Mesenteric fat pad (tissue), 1 donor: ENCODE data around the gene RBBP8NL. TPM values are rescaled to one million over a fixed set of nuclear protein-coding genes. Genes with fewer than 3 reads are reported as not detected.
"Not testable (repeated sequence)": the region's sequence is repeated elsewhere in the genome, so short reads cannot be mapped to it uniquely, and the experiment has no call there.

Experiments used
- DNase-seq: peaks from one replicate; pipeline ENCODE4 v3.0.0-alpha.2; 2020; ENCODE audit warnings: low spot score
- total RNA-seq: library from RNA; stranded (reverse); fragmentation: NEBNext Ultra II Directional; extraction: Animal tissue kit (Norgen Biotek cat#: 25700); gene quantifications from one replicate; pipeline ENCODE4 v1.2.1, GENCODE V29; 2021
- donor health status: DM: yes; HTN: yes; CAD: no.

RBBP8NL gene
- total RNA-seq, 1 donor from 2014 or later, result not detected

DNA sequence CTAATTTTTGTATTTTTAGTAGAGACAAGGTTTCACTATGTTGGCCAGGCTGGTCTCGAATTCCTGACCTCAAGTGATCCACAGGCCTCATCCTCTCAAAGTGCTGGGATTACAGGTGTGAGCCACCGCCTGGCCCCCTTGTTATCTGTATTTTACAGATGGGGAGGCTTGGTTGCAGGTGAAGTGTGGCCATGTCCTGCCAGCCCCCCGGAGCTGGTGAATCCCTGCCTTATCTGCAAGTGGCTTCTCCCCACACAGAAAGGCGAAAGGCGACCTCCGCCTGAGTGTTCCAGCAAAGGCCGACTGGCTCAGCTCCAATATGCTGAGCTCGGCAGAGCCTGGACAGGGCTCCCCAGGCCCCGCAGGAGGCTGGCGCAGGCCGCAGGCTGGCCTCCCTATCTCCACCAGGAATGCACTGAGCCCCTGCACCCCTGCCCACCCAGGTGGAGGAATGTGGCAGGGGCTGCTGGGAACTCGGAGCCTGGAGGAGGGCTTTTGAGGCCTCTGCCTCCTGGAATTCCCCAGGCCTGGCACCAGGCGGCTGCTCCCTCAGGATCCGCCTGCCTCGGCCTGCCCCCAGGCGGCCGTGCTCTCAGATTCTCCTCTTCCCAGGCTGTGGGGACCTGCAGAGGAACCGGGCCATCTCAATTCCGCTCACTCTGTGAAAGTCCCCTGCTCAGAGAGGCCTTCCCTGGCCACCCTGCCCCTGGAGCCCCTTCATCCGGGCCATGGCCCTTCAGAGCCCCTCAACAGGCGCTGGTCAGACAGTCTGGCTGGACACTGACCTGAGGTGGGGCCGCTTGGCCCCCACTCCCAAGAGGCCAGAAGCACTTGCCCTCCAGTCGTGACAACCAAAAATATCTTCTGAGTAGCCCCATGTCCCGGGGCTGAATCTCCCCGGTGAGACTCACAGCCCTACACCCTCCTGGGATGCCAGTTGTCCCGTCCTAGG, 51.0 kb downstream of the RBBP8NL start:
- no peak for DNase-seq

DNA sequence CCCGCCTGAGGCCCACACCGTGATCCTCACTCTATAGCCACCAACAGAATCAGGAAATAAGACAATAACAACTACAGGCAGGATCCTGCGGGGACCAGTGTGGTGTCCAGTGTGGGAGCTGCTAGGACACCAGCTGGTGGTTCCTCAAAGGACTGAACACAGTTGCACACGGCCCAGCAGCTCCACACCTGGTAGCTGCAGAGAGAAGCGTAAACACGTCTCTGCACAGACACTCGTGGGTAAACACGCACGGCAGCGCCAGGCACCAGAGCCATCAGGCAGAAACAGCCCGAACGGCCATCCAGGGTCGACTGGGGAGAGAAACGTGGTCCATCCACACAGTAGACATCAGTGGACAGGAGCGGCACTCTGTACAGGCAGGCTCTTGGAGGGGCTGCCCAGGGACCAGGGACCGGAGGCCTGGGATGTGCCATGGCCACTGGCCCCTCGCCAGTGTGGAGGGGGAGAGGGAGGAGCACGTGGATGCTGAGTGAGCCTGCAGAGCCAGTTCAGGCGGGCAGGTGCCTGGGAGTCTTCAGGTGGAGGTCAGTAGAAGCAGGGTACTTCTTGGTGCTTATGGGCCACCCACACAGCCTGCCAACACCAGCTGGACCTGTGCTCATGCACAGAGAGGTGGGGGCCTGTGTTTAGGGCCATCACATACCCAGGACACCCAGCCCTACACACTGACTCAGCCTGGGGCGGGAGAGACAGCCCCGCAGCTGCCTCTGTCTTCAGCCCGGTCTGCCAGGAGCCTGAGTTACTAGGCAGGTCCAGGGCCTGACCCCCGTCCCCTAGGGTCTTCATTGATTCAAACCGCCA, 52.8 kb downstream of the RBBP8NL start:
- DNase-seq, result no peak

DNA sequence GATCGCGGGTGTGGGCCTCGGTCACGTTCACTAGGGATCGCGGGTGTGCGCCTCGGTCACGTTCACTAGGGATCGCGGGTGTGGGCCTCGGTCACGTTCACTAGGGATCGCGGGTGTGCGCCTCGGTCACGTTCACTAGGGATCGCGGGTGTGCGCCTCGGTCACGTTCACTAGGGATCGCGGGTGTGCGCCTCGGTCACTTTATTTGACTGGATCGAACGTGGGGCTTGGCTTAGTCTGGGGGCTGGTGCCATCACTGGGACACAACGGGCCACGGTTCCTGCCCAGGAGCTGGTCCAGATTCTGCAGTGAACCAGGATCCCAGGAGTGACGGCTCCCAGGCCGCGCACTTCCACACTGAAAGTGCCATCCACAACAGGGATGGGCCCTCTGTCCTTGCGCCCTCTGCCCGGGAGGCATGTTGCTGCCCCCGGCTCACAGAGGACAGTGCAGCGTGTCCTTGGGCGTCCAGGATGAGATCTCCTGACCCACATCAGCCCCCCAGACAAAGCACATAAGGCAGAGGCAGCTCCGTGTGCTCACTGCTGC, 53.6 kb downstream of the RBBP8NL start:
- DNase-seq, result not testable (repeated sequence)

DNA sequence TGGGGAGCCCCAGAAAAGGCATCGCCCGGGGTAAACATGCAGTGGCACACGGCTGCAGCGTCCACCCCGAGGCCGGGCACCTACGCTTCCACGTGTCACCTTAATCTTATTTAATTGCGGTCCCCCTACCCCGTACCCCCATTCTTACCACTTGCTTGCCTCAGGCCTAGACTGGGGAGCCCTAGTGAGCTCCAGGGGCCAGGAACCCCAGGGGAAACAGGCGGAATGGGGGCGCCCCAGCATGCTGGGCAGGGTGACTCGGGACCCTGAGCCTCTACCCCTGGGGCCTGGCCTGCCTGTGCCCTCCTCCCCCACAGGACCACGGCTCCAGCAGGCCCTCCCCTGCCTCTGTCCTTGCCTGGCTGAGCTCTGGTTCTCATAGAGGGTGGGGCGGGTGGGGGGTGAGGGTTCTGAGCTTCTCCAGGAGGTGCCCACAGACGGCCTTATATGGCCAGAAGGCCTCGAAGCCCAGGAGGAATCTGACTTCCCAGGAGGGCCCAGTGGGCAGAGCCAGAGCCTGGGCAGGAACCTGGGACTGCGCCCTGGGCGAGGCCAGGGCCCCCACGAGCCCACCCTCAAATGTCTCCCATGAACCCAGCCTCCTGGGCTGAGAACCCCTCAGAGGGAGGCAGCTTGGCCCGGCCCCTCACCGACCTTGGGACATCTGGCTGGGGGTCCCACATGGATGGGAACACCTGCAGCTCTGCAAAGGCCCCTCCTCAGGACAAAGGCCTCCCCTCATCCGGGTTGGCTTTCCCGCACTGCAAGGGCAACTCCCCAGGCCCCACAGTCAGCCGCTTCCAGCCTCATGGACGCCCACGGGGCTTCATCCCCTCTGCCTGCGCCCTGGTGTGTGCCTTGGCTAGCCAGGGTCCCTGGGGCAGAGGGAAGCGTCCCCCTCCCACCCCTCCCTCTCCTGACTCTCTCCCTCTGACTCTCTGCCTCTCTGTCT, 55.0 kb downstream of the RBBP8NL start:
- DNase-seq, result no peak

DNA sequence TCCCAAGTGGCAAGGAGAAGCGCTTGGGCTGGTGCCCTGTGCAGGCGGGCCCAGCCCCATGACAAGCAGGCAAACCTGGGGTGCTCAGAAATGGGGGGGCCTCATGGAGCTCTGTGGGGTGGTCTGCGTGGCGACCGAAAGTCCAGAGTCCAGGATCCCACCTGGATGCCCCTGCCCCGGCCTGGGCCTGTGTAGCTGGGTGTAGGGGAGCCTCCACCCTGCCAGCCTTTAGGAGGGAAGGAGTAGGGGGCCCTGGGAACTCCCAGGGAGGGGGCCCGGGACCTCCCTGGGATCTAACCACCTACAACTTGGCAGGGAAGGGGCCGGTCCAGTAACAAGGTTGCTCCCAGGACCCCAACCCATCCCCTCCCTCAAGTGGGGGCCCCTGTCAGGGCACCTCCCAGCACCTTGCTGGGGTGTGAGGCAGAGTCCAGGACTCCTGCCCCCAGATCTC, 55.7 kb downstream of the RBBP8NL start:
- no peak for DNase-seq

DNA sequence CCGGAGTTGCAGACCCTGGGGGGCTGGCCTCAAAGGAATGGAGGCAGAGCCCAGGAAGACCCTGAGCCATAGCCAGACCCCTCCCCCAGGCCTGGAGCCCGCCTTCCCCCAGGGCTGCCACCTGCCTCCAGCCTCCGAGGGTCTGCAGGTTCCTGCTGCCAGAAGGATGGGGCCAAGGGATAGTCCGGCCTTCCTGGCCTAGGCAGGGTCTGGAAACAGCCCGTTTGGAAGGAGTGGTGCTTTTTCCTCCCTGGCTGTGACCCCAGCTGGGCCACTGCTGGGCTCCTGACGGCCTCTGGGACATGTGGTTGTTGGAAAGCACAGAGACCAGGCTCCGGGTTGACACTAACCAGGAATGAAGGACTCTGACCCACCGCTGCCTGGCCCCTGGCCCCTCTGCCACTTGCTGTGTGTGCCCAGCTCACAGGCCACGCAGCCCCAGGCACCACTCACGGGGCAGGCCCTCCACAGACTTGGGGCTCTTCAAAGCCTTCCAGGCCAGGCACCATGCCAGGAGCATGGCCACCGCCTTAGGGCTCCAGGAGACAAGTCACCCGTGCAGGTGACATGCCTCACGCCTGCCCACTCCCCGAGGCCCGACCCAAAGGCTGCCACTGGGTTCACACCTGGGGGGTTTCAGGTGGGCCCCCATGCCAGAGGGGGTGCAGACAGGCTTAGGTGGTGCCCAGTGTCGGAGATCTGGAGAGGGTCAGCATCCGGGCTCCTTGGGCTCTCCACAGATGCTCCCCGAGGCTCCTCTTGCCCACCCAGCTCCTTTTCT, 56.3 kb downstream of the RBBP8NL start:
- DNase-seq, result no peak

DNA sequence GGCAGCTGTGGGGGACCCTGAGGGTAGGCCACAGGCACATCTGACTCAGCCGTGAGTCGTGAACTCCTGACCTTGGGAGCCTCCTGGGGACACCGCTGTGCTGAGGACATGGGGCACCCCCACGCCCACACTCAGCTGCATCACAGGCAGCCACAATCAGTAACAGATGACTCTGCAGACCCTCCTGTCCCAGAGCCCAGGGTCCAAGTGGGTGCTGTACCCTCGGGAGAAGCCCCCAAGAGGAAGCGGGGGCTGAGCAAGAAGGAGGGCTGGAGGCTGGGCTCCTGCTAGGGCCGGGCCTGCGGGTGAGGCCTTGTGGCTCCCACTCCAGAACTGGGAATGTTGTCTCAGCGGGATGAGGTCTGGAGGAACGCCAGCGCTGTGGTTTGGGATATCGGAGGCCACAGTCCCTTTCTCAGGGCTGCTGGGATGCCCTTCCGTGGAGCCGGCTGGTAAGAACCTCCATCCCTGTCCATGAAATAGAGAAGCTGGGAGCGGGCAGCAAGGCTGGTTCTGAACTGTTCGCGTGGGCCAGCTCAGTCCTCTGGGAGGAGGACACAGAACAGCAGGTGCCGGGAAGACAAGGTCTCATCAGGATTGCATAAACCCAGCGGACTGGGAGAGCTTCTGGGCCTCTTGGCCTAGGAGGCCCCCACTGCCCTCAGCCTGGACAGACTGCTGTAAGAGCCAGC, 57.1 kb downstream of the RBBP8NL start:
- DNase-seq, result no peak

DNA sequence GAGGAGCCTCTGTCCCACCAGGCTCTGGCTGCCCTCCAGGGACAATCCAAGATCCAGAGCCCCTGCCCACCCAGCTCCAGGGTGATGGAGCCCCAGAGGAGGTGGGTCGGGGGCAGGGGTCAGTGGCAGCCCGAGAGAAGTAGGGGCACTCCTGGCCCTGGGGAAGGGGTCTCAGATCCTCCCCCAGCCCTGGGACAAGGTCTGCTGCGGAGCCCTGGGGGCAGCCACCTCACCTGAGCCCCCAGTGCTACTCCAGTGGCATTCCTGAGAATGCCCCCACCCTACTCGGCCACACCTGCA, 57.6 kb downstream of the RBBP8NL start:
- no peak for DNase-seq

DNA sequence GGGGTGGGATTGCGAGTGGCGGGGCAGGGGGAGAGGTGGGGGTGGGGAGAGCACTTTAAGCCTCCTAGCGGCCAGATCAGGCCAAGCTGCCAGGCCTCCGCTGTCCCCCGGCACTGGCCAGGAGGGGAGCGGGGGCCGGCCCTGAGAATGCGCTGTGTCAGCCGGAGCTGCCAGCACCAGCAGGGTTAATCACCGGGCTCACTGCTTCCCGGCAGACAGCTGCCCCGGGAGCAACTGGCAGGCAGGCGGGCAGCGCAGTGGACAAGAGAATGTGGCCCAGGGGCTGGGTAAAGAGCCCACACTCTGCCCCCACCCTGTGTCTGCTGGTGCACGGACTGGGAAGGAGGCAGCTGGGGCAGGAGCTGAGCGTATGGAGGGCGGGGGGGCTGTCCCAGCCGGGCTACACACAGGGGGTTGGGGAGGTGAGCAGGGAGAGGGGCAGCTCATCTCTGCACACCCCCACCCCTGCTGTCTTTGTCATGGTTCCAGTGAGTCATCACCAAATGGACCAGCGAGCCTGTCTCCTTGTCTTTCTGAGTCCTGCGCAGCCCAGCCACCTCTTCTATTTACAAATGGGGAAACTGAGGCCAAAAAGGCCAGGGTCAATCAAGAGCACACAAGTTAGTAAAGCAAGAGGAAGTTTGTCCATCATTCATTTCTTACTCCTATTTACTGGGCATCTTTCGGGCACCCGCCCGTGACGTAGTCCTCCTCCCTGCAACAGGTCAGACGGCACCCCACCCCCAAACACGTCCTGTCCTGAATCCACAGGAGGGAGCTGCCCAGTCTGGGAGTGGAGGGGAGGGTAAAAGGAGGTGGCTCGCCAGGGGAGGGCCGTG, 58.1 kb downstream of the RBBP8NL start:
- no peak for DNase-seq

DNA sequence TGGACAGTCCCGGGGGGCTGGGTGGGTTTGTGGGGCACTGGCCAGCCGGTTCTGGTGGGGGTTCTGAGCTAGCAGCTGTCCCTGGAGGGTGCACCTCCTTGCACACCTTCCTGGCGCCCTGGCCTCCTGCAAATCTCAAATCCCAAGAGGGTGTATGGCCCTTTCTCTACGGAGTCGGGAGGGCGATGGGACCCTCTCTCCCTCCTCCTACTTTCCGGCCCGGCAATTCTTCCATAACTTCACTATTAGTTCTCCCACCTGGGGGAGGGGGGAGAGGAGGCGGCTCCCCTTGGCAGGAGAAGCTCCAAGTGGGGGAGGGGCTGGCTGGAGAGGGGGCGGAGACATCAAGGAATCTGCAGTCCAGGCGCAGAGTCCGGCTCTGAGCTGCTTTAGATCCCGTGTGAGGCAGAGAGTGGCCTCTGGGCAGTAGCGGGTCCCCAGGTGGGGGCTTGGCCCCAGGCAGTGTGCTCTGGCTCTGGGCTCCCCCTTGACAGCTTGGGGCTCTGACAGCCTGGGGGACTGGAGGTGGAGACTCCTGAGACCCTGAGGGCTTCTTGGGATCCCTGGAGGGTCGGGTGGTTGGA, 58.9 kb downstream of the RBBP8NL start:
- DNase-seq, result no peak

DNA sequence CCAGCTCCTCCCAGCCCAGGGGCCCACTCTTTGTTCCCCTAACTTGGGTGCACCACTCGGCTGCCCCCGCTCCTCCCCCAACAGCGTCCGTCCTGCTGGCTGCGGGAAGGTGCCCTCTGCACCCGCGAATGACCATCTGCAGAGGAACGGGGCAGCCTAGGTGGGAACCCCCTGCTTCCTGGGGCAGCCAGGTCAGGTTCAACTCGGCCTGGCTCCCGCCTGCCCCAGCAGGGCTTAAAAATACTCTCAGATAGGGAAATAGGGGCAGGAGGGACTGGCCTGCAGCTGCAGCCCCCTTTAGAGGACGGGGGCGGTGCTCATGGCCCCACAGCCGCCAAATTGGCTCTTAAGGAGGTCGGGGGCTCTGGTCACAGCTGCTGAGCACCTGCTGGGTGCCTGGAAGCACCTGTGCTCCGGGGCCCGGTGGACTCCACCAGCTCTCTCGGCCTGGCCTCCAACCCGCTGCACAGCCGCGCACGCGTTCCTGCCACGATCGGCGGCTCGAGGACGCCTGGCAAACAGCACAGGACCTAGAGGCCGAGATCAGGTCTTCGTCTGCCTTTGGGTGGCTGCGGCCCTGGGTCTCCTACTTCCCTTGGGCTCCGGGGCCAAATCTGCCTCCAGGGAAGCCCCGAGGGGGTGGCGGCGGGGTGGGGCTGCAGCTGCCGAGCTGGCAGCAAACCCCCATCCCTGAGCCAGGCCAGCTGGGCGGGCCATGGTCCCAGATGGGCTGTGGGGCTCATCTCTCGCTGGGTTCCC, 59.5 kb downstream of the RBBP8NL start:
- DNase-seq, result no peak

DNA sequence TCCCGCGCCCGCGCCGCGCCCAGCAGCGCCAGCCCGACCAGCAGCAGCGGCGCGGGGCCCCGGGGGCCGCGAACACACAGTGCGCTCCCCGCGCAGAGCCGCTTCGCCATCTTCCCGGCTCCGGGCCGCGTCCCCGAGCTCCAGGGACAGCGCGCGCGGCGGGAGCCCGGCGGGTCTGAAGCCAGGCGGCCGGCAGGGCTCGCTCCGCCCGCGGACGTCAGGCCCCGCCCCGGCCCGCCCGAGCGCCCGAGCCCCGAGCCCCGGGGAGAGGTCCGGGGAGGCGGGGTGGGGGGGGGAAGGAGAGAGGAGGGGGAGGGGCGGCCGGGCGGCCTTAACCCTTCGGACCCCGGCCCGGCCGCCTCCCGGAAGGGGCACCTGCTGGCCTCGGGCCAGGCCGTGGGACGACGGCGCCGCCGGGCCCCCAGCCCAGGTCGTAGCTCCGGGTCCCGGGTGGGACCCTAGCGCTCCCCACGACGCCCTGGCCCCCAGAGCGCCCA, 60.2 kb downstream of the RBBP8NL start, which contains the start of gene LAMA5:
Gene LAMA5 (minus strand): TSS at position 177 of the 497 bp plus-strand sequence. CDS start 67 bp downstream, at position 110.
- DNase-seq, result no peak

DNA sequence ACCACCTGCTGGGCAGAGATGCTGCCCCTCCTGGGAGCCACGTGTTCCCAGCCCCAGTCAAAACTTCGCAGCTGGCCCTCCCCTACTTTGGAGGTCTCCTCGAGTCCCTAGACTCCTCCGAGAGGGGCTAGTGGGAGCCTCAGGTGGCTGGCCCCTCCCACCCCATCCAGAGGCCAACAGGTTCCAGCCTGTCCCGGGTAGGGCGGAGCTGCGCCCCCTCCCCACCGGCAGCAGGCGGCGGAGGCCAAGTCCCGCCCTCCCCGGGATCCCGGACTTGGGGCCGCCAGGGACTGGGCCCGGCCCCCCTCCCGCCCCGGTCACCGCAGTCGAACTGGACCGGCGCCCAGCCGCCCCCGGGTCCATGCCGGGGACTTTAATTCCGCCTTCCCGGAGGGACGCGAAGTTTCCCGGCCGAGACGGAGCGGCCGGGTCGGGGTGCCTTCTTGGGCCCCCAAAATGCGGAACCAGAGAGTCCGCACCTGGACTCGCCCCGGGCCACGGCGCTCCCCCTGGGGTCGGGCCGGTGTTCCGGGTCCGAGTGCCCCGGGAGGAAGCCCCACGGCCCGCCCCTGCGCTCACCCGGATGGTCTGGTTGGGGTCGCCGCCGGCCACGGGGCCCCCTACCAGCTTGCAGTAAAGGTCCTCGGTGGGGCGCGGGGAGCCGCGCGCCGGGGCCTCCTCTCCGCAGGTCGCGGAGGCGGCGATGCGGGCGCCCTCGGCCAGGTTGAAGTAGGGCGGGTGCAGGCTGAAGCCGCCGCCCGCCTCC, 60.8 kb downstream of the RBBP8NL start:
- no peak for DNase-seq

DNA sequence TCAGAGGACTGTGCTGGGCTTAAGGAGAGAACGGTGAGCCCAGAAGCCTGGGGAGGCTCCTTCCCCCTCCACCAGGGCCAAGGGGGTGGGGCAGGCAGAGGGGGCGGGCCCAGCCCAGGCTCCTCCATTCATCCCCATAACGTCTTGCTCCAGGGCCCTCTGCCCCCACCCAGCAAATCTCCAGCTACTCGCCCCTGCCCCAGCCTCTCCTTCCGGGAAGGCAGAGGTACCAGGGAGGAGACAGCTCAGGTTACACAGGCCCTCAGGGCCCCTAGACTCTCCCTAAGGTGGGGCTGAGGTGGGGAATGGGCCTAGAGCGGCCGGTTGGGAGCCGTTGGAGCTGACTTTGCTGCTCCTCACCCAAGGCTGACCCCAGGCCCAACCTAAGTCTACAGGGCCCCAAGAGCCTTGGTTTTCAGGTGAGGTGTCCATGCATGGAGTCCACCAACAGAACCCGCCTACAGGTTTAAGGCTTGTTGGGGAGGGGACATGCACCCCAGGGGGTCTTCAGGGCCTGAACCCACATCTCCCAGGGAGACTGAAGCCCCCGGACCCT, 61.4 kb downstream of the RBBP8NL start:
- no peak for DNase-seq

DNA sequence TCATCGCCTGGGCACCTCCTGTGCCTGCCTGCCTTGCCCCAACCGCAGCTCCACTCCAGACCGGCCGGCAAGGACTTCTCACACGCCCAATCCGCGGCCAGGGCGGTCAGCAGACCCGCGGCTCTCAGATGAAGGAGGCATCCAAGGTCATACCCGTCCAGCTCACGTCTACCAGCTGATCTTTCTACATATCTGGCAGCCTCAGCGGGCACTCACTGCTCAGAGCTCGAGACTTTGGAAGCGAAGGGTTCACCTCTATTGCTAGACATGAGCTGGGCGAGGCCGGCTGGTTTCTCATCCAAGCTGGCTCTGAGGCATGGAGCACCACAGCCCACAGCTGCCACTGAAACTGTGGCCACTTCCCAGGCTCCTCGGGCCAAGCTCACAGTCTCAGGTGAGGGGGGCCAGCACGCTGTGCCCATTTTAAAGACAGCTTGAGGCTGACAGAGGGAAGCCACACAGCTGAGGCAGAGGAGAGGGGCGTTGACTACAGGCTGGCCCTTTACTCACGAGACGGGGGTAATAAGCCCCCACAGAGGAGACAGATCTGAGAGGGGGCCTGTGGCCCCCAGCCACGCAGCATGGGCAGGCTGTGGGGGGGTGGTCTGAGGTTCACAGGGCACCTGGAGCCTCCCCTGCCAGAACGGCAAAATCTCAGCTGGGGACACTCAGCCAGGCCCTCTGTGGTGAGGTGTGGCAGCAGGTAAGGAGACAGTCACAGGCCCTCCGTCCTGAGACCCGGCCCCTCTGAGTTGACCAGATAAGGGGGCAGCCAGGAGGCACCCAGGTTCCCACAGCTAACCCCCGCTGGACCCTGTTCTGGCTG, 62.2 kb downstream of the RBBP8NL start:
- DNase-seq, result no peak
